Fibroblast of gingiva (primary cell): ENCODE data around the gene CEP128.
A peak's percentile ranks its signal among the peaks of the same experiment; 100 is the strongest.

Experiments
- DNase-seq: peaks from one replicate; pipeline ENCODE4 v3.0.0-alpha.2; 2011; ENCODE audit warnings: low read depth

CEP128 gene

DNA sequence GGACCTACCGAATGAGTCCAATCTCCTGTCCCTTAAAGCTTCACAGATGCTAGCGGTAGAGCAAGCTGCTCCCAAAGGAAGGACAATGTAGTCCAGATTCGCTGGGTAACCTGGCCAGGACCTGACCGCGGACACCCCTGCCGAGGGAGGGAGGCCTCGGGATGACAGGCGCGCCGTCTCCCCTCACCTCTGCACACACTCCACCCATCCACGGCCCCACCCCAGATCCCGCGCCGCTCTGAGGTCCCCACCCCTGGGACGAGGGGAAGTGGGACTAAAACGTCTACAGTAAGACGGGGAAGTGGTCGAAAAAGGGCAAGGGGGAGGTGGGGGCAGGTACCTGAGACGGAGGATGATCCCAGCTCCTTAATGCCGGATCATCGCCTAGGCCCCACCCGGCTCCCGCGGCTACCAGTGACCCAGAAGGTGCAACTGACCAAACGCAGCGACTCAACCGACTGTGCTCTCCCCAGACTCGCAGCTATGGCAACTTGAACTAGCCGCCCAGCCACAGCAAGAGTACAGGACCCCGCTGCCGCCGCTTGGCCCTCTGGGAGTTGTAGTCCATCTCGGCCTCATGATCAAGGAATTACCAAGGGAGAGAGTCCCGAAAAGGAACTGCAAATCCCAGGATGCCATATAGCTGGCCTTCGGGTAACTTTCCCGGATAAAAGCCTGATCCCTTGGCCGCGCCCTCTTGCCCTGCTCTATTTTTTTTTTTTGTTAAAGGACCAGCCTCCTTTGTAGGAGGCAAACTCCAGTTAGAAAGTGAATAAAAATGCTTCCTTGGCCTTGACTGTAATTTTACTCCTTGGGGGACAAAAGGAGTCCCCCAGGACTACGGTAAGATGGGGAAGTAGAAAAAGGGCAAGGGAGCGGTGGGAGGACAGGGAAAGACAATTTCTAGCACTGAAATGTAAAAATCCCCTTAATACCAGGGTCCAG, at the start of gene CEP128:
Gene CEP128 (minus strand): TSS at position 498 of the 945 bp plus-strand sequence.
- DNase-seq, result peak; percentile 97

DNA sequence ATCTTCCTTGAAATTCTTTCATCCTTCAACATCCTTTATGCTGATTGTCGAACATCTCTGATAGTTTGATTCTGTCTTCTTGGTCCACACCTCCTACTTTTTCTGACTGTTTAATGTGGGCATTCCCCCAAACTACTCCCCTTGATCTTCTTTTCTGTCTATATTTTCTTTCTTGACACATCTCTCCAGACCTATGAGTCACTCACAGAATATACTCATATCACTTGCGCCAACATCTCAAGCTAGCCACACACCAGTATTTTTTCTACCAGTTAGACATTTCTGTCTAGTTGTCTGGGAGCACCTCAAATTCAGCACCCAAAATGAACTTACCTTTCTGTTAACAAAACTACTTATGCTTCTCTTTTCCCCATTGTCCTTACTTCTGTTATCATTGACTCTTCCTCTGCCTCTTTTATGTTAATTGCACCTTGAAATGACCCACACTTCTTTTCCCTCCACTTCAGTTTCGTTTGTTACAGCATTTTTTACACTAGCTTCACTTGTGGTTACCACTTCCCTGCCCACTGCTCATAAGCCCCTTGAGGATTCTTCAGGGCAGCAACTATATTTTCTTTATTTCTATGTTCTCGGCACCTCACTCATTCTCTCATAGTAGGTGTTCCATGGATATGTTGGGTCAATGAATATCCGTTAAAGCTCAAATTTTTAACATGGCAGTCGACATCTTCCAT, 47.3 kb upstream of the CEP128 start:
- DNase-seq, result no peak

DNA sequence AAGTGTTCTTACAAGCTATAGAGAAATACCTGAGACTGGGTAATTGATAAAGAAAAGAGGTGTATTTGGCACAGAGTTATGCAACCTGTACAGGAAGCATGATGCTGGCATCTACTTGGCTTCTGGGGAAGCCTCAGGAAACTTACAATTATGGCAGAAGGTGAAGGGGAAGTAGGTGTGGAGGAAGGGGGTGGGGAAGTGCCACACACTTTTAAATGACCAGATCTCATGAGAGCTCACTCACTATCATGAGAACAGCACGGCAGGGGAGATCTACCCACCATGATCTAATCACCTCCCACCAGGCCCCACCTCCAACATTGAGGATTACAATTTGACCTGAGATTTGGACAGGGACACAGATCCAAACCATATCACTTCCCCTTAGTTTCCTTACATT, 46.7 kb upstream of the CEP128 start:
- no peak for DNase-seq

DNA sequence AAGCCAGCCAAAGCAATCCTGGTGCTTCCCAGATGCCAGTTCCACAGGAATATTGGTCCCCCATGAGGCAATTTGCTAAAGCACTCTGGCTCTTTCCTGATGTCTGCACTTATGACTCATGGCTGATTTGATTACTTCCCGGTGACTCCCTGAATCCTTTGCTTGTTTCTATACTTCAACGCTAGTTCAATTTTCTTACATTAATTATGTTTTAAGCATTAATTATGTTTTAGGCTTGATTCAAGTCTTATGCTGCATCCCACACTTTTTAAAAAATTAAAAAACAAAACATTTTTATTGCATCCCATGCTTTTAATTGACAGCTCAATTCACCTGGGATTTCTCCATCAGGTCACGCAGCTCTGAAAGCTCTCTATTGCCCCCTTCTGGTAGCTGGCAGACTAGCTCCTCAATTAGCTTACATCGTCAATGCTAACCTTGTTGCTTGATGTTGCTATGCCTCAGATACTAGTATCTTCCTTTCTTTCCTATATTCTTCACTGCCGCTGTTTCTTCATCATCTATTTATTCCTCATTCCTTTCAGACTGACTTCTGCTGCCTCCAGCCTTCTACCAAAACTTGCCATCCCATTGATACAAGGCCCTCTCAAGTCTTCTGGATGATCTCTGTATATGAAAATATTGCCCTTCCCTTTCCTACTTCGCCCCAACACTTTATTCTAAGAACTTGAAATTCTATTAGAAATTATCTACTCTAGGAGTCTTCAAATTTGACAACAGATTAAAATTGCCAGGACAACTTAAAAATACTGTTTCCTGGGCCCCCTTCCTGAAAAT, 45.9 kb upstream of the CEP128 start:
- peak; percentile 58 for DNase-seq

DNA sequence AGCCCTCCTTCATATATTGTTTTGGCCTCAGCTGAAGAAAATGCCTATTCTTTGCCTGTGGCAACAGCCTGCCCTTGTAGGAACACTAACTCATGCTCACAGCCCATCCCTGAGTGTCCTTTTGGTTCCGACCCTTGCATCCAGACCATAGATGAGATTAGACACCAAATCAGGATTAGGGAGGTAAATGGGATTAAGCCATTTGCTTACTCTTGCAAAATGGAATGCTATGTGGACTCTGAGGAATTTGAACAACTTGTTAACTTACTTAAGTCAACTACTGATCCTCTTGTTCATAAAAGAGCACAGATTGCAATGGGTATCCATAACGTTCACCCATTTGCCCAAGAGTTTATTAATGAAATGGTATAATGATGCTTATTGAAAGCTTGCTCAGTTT, 41.2 kb upstream of the CEP128 start:
- no peak for DNase-seq

DNA sequence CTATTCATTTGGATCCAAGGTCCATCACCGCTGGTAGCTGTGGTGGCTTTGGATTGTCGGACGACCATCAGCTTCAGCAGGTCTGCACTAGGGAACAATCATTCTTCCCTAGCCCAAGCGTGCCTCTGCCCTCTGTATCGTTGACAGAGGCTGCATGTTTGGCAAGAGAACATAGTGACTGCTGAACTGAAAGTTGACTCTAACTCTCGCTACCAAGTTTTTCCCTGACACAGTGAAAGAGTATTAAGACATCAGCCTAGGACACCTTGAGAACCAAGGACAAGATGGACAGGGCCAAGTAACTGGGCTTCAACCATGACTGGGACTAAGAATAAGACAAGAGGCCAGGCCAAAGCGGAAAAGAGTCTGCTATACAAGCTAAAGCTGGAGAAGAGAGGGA, 40.1 kb upstream of the CEP128 start:
- no peak for DNase-seq

DNA sequence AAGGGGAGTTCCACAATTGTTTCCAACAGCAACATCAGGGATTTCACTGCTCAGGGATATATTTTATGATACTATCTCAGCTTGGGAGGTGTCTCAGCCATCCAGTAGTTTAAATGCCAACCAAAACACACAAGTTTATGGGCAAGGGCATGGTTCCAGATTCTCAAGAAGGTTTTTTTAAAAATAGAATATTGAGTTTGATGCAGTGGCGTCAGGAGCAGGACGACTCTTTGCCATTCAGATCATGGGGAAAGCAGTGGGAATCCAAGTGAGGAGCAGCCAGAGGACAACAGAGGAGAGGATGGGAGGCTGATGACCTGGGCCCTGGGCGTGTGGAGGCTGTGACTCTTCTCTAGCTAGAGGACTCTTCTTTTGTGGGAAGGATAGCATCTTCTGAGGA, 39.6 kb upstream of the CEP128 start:
- DNase-seq, result no peak

DNA sequence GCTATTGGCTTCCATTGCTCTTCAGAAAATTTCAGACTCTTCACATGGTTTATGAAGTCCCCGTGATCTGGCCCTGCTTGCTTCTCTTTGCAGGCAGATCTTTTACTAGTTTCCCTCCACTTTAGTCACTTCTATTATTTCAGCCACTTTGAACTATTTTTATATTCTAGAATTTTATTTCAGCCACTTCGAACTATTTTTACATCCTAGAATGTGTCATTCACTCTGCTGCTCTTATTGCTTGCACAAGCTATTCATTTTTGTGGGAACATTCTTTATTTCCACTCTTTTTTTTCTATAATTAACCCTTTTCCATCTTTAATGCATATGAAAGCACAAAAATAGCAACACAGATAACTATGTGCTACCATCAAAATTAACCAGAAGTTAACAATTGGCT, 38.4 kb upstream of the CEP128 start:
- no peak for DNase-seq

DNA sequence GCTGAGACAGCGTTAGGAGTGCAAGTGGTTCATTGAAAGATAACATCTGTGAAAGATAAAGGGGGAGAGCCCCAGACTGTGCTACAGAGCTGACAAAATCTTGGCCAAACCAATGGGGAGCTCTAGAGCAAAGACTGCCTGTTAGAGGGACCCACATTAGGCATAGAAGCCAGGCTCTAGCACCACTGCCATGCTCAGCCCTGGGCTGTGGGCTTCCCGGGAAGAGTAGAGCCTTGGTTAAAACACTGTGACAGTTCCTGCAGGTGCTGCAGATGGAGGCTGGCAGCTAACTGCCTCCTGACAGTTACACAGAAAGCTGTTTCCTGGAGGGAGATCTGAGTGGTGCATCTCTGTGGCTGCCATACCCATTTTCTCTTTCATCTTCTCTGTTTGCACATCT, 36.9 kb upstream of the CEP128 start:
- no peak for DNase-seq

DNA sequence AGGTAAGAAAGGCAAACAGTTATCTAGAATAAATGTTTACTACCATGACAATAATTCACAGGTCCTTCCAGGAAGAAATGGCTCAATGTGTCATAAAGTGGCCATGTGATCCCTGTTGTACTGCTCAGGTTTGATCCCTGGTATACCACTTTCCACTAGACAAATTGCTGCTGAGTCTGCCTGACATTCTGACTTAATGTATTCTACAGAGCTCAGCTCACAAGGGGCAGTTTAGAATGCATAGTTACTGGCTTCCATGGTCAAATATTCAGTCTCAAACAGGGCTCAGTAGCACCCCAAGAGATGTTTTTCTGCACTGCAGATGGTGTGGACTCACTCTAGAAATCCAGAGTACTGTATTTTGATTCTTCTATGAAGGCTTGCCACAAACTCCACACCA, 35.7 kb upstream of the CEP128 start:
- DNase-seq, result no peak

DNA sequence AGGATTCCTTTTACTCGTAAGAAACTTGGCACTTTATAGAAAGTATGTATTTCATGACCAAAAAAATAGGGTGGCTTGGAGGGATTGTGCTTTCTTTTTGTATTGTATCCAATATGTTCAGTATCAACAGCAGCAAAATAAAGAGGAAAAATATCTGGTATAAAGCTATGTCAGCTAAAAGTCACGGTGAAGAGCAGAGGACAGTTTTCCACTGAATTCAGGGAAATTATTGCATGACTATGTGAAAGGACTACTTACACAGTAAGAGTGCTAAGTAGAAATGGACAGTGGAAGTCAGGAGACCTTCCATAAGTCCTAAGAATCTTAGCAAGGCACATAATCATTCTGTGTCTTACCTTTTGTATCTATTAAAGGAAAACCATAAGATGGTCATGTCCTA, 33.1 kb upstream of the CEP128 start:
- no peak for DNase-seq

DNA sequence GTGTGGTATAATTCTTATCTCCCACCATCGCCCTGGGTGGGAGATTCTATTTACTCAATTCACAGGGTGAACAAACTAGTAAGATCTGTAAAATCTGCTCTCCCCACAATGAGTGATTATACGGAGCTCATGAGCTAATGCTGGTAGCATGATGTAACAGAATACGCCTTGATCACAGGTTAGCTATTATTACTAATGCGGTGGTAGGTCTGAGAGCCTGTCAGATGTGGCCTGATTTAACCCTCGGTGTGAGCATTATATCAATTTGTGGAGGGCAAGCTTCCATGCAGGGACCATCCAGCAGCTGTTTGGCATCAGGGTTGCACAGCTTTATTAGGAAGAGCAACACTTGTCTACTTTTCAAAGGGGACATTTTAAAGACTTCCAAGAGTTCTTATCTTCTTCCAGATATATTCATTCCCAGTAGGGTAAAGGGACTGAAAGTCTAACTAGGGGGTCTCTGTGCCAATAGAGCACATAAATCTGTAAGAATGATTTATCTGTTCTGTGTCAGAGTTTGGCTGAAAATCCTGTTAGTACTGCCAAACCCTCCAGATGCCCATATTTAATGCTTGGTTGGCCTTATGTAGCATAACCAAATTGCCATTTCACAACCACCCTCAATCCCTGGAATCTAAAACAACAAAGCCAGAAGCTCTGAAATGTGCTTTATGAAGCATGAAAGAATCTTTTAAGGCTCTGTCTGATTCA, 32.5 kb upstream of the CEP128 start:
- DNase-seq, result peak; percentile 75

DNA sequence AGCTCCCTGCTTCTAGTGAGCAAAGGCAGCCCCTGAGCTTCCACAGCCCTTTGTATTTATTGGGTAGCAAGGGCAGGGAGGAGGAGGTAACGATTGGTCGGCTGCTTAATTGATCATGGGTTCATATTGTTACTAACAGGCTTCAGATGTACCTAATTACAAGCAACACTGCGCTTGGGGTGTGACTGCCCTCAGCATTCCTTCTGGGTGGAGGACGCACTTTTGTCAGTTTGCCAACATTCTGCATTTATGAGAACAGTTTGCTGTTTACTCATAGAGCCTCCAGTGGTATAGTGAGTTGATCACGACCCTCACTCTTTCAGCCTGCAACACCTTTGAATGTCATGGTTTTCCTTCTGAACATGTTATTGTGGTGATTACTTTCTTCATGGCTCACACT, 23.5 kb upstream of the CEP128 start:
- DNase-seq, result no peak

DNA sequence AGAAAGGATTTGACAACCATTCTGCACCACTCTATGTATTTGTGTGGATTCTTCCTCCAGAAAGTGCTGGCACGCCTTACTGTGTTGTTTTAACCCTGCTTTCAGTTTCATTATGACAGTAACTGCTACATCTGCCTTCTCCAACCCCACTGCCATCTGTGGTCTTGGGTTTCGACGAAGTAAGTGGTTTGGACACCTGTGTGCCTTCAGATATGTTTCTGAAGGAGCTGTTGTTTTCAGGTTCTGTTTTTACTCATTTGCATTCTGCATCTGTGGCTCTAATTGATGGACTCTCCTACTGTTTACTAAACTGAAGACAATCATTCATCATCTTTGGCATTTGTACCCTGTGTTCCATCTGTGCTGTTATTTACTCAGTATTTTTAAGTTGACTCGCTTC, 18.0 kb upstream of the CEP128 start:
- DNase-seq, result no peak

DNA sequence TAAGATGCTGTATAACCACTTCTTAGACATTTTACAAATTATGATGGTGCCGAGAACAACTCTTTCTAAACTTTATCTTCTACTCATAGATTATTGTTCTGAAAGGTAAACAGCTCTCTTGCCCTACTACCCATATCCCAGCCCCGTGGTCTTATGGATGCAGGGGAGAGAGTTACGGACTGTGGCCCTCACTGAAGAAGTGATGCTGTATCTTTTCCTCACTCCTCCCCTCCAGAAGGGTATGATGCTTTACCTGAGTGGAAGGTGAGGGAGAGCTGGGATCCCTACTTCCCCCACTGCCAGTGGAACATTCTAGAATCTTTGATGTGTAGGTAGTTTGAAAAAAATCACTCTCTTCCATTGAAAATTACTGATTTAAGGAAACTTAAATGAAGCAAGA, 17.4 kb upstream of the CEP128 start:
- no peak for DNase-seq

DNA sequence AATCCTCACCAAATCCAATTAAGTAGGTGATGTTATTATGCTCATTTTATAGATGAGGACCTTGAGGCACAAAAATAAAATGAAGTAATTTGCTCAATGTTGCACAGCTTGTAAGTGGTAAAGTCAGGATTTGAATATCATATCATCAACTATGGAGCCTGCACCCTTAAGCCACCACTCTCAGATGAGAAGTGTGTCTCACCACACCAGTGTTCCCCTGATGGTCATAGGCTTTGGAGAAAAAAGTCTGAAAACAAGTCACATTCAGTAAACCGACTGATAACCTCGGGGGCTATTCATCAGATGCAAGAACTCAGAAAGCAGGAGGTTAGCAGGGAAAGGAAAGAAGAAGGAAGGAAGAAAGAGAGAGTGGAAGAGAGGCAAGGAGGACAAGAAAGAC, 16.7 kb upstream of the CEP128 start:
- no peak for DNase-seq

DNA sequence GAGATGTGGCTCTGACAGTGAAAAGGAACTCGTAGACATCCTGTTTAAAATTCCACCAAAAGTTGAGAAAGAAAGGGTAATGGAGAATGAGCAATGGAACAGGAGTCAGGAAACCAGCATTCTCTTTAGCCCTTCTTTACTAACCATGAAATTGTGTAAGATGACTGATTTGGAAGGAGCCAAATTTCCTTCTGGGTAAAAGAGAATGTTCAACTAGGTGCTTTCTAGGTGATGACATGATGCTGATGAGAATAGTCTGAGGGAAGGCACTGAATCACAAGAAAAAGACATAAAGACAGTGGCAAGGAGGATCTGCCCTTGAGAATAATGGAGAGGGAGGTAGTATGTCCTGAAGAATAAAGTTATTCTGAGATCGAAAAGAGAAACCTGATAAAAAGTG, 16.1 kb upstream of the CEP128 start:
- no peak for DNase-seq

DNA sequence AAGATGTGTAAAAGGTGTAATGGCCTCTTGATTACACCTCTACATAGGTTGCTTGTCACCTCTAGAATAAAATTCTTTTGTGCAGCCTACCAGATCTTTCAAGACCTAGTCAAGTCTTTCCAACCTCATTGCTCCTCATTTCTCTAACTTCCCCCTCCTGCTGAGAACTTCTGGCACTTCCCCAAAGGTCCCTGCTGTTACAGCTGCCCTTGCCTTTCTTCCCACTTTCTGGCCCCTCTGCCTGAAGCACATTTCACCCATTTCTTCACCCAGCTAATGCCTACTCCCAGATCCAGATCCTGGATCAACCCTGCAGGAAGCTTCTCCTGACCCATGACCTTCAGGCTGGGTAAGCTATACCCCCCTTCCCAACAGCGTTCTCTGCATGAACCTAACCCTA, 15.4 kb upstream of the CEP128 start:
- no peak for DNase-seq

DNA sequence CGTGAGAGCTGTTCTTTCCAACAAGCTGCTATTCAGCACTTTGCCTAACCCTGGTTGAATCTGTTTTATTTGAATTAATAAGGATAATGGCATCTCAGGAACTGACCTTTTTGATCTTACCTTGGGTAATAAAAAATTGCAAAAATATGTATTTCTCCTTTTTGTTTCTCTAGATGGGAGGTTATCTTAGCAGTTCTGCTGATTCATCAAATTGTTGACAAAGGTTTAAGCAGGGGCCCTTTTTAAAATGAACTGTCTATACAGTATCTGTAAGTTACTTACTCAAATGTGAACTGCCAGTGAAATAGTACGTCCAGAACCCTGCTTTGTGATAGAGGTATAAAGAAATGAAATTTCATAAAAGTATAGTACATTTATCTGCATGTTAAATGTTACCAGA, 14.6 kb upstream of the CEP128 start:
- DNase-seq, result no peak

DNA sequence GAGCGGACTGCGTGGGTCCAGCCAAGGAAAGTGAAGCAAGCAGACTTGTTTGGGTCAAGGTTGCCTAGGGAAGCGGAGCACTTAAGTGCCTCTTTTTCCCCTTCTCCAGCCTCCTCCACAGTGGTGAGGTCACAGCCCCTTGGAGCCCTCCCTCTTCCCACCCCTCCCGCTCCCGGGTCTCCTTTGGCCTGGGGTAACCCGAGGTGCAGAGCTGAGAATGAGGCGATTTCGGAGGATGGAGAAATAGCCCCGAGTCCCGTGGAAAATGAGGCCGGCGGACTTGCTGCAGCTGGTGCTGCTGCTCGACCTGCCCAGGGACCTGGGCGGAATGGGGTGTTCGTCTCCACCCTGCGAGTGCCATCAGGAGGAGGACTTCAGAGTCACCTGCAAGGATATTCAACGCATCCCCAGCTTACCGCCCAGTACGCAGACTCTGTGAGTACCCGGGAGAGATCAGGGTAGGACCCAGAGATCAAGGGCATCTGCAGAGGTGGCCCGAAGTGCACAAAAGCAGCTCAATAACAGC, 13.9 kb upstream of the CEP128 start, which contains the start of gene TSHR:
Gene TSHR (plus strand): TSS at position 206 of the 526 bp plus-strand sequence. CDS start 60 bp downstream, at position 266.
- peak; percentile 18 for DNase-seq

DNA sequence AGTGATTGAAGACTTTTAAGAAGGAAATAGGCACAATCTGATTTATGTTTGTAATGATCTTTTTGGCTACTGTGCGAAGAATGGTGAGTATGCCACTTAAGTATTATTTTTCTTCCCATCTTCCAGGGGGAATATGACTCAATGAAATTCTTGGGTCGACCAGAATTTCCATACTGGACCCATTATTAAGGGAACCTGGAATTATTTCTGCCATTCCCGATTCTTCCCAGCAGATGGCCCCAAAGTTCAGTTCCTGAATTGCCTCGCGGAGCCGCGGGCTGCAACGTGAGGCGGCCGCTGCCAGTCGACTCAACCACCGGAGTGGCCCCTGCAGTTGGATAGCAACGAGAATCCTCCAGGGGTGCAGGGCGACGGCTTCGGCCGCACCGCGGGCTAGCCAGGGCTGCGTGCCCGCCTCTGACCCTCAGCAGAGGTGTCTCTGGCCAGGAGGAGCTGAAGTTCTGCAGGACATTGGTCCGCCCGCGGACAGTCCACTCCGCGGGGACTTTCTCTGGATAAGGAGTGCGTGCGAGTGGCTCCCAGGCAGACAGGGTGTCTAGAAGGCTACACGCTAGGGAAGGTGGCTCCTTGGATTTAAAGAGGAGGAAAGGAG, 13.3 kb upstream of the CEP128 start:
- peak; percentile 66 for DNase-seq
